Lower leg skin (tissue), 4 donors: ENCODE data around the gene EML1. TPM values are rescaled to one million over a fixed set of nuclear protein-coding genes. Genes with fewer than 3 reads are reported as not detected.

ENCODE experiments used
- DNase-seq, 2 donors: peaks; one replicate each; pipeline ENCODE4 v3.0.0-alpha.2; 2019; ENCODE audit warnings: low spot score in 2 of 2
- H3K4me3 ChIP-seq: fragments of 200-600 bp; sonication (generic); 2 replicates; pipeline ENCODE4 v1.5.1; 2017; ENCODE audit warnings: mild to moderate bottlenecking, low read depth; ENCODE audit not compliant: poor library complexity, severe bottlenecking
- POLR2A ChIP-seq, 2 donors: fragments of 450-650 bp; IDR thresholded peaks; one replicate each; pipeline ENCODE4 v1.6.1; 2016 to 2017; ENCODE audit warnings: antibody characterized with exemption in 2 of 2, mild to moderate bottlenecking in 1 of 2, moderate library complexity in 1 of 2
- WGBS, 2 donors: methylation state at CpG; one replicate each; pipeline ENCODE4 v1.1.5; 2018; 5-methylcytosine and 5-hydroxymethylcytosine counted together
- intact Hi-C: fragments of 100-400 bp; cut with DNase I; formaldehyde crosslinking; loops from one replicate; pipeline ENCODE4 v1.15.0; 2023; ENCODE audit warnings: low total_unique reads
- total RNA-seq, 4 donors: library from RNA; depleted of rRNA; stranded (reverse); fragments of >200 nt; gene quantifications; one replicate each; pipeline ENCODE4 v1.1.0, GENCODE V29; 2016
- TF ChIP-seq, protein P1 (sequence below), 3 donors: fragments of 450-650 bp; IDR thresholded peaks; one replicate each; pipeline ENCODE4 v1.5.1; 2016; ENCODE audit warnings: antibody characterized with exemption in 3 of 3, mild to moderate bottlenecking in 3 of 3, moderate library complexity in 2 of 3

EML1 gene
- total RNA-seq, 4 donors from 2014 or later, result 10.7 to 24.7 (median 21.3) TPM

DNA sequence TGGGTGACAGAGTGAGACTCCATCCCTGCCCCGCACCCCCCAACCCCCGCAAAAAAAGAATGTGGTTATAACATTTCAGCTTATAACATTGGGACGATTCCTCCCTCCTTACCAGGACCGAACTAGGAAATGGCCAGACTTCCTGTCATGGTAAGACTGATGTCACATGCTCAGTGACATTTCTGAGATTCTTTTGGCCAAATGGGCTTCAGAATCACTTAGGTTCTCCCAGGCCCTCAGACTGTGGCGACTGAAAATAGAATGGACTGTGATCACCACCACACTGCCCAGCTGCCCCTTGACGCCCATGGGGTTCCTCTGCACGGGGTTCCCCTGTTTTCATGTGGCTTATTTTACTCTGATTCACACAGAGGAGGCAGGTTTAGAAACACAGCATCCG is 157.0 kb downstream of the EML1 start:
- intact Hi-C loops, result no loop called here
- no peak for DNase-seq
- no peak overlapping the region for H3K4me3 ChIP-seq
- WGBS, 2 donors, result 57 to 76% methylated on average over 8 of the region's 8 CpGs
- no peak for TF ChIP-seq POLR2A (IDR thresholded peaks at IDR 0.05)
- TF ChIP-seq, protein P1, sequence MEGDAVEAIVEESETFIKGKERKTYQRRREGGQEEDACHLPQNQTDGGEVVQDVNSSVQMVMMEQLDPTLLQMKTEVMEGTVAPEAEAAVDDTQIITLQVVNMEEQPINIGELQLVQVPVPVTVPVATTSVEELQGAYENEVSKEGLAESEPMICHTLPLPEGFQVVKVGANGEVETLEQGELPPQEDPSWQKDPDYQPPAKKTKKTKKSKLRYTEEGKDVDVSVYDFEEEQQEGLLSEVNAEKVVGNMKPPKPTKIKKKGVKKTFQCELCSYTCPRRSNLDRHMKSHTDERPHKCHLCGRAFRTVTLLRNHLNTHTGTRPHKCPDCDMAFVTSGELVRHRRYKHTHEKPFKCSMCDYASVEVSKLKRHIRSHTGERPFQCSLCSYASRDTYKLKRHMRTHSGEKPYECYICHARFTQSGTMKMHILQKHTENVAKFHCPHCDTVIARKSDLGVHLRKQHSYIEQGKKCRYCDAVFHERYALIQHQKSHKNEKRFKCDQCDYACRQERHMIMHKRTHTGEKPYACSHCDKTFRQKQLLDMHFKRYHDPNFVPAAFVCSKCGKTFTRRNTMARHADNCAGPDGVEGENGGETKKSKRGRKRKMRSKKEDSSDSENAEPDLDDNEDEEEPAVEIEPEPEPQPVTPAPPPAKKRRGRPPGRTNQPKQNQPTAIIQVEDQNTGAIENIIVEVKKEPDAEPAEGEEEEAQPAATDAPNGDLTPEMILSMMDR (IDR thresholded peaks at IDR 0.05), result no peak

DNA sequence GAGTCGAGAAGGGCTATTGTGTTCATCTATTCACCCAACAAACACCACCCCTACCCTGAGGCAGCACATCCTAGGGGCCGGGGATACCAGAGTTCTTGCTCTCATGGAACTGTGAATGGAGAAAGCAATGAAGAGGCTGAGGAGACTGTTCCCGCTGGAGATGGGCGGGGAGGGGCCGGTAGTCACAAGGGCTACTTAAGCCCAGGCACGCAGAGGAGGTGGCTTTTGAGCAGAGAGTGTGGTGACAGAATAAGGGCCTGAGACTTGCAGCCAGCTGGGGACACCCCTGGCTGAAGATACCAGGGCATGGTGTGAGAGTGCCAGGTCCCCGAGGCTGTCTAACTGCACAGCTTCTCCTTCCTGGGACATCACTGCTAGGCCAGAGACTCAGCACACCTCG is 157.9 kb downstream of the EML1 start:
- intact Hi-C loops, result no loop called here
- no peak overlapping the region for H3K4me3 ChIP-seq
- no peak for TF ChIP-seq POLR2A (IDR thresholded peaks at IDR 0.05)
- TF ChIP-seq, protein P1 (IDR thresholded peaks at IDR 0.05), result no peak
- DNase-seq, result no peak
- 73 to 80% methylated on average over 8 of the region's 8 CpGs for WGBS, 2 donors

DNA sequence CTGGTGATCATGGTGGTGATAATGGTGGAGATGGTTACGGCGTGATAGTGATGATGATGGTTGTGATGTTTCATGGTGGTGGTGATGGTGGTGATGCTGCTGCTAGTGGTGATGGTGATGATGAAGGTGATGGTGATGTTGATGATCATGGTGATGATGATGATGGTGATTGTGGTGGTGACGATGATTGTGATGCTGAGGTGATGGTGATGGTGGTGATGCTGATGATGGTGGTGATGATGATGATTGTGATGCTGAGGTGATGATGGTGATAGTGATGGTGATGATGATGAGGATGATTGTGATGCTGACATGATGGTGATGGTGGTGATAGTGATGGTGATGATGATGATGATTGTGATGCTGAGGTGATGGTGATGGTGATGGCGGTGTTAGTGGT is 158.8 kb downstream of the EML1 start:
- TF ChIP-seq, protein P1 (IDR thresholded peaks at IDR 0.05), result no peak
- TF ChIP-seq POLR2A (IDR thresholded peaks at IDR 0.05), result no peak
- DNase-seq, result no peak
- 92 to 95% methylated on average over 4 of the region's 4 CpGs for WGBS, 2 donors
- intact Hi-C loops, result no loop called here
- no peak overlapping the region for H3K4me3 ChIP-seq

DNA sequence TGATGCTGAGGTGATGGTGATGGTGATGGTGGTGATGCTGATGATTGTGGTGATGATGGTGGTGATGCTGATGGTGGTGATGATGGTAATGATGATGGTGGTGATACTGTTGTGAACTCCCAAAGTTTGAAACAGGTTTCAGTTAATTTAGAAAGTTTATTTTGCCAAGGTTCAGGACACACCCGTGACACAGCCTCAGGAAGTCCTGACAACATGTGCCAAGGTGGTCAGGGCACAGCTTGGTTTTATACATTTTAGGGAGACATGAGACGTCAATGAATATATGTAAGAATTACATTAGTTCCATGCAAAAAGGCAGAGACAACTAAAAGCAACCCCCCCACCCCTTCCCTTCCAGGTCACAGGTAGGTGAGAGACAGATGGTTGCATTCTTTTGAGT is 159.2 kb downstream of the EML1 start:
- TF ChIP-seq, protein P1 (IDR thresholded peaks at IDR 0.05), result no peak
- no peak for TF ChIP-seq POLR2A (IDR thresholded peaks at IDR 0.05)
- DNase-seq, result no peak
- WGBS, 2 donors, result 40% methylated on average over 2 of the region's 2 CpGs
- intact Hi-C loops, result no loop called here
- H3K4me3 ChIP-seq, result no peak overlapping the region

DNA sequence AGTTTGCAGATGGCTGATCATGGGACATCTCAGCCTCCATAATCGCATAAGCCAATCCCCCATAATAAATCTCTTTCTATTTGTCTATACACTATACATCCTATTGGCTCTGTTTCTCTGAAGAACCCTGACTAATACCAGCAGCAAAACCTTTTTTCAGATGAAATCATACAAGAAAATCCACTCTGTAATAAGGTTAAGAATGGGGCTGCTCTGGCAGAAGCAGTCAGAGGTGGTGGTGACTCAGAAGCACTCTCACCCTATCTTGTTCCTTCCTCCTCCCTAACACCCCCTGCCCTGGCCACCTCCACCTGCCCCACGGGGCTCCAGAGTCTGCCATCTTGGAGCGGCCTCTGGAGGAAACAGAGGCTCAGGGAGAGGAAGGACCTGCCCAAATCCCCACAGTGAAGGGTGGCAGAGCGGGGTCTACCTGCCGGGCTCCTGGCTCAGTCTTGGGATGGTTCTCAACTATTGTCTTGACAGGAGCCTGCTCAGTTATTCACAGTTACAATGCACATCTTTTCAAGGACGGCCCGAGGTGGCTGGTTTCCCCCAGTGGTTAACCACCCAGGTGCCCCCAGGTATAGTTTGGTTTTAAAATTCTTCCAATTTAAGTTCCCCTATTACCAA is 162.7 kb downstream of the EML1 start:
- H3K4me3 ChIP-seq, result no peak overlapping the region
- no peak for DNase-seq
- intact Hi-C loops, result no loop called here
- TF ChIP-seq, protein P1 (IDR thresholded peaks at IDR 0.05), result no peak
- TF ChIP-seq POLR2A (IDR thresholded peaks at IDR 0.05), result no peak
- WGBS, 2 donors, result 87 to 89% methylated on average over 7 of the region's 7 CpGs

DNA sequence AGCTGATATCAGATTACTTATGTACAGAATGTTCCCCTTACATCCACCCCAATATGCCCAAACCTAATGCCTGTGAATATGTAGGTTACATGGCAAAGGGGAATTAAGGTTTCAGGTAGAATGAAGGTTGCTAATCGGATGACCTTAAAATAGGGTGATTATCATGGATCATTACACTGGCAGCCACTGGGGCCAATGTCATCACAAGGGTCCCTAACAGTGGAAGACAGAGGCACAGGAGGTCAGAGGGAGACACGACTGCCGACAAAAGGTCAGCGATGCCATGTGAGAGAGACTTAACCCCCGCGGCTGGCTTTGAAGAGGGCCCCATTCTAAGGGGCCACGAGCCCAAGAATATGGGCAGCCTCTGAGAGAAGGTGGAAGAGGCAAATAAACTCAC is 165.2 kb downstream of the EML1 start:
- TF ChIP-seq, protein P1 (IDR thresholded peaks at IDR 0.05), result no peak
- no peak for TF ChIP-seq POLR2A (IDR thresholded peaks at IDR 0.05)

More for the DNA sequence above, 165.2 kb downstream of the EML1 start:
- no peak overlapping the region for H3K4me3 ChIP-seq
- DNase-seq, result peak in 1 of 2 donors; percentile 62
- WGBS, 2 donors, result 80 to 87% methylated on average over 7 of the region's 7 CpGs
- intact Hi-C loops, result no loop called here
